GM12878 (cell line): ENCODE measurements around the gene ZSWIM6. TPM values are rescaled to one million over a fixed set of nuclear protein-coding genes. Genes with fewer than 3 reads are reported as not detected.

Source experiments
- ATAC-seq: fragments of 200-7000 bp; cut with Tn5 transposase; 3 replicates; pipeline ENCODE4 v1.9.1; 2020; ENCODE audit warnings: mild to moderate bottlenecking, moderate library complexity
- BruUV-seq: library from RNA; stranded (reverse); fragments of 400-500 nt; replicated peaks from 2 replicates; lab custom pipeline; 2021; lab: Mats Ljungman, UMichigan
- CTCF ChIA-PET: fragments of 300-600 bp; sonication (Branson Sonifier 250); formaldehyde crosslinking; extraction: SDS; loops from one replicate; lab custom pipeline; 2021; ENCODE audit warnings: inconsistent platforms; lab: Yijun Ruan, JAX
- POLR2A ChIA-PET: fragments of 350-600 bp; formaldehyde crosslinking; extraction: SDS; loops from one replicate; lab custom pipeline; 2021; ENCODE audit warnings: inconsistent platforms; lab: Charles Lee
- RAD21 ChIA-PET: fragments of 300-600 bp; sonication (Branson Sonifier 250); formaldehyde crosslinking; loops from one replicate; lab custom pipeline; 2023; ENCODE audit warnings: antibody characterized with exemption; ENCODE audit not compliant: unreplicated experiment; lab: Charles Lee
- SMC1A ChIA-PET: fragments of 300-600 bp; sonication (Branson Sonifier 250); formaldehyde crosslinking; loops from one replicate; lab custom pipeline; 2023; ENCODE audit not compliant: unreplicated experiment, uncharacterized antibody; lab: Charles Lee
- DNase-seq: peaks from one replicate; pipeline ENCODE4 v3.0.0-alpha.2; 2011; ENCODE audit warnings: low read depth, low spot score
- FAIRE-seq: peaks from 3 replicates; lab custom pipeline; 2011; peaks lifted over from hg19 to GRCh38; lab: Jason Lieb, UNC
- H2AFZ ChIP-seq: 2 replicates; pipeline ENCODE4 v1.6.0; 2011; ENCODE audit warnings: low read depth, low read length, control low read depth; ENCODE audit not compliant: control insufficient read depth
- H3K27ac ChIP-seq: 2 replicates; pipeline ENCODE4 v1.5.1; 2011; ENCODE audit warnings: control low read depth; ENCODE audit not compliant: control insufficient read depth, insufficient read depth
- H3K27me3 ChIP-seq, 2 experiments: replicated peaks in 1 of 2; 2 replicates each; pipeline versions ENCODE4 v1.6.0 to v1.6.1; 2011; ENCODE audit warnings: low read length in 1 of 2; ENCODE audit not compliant: control insufficient read depth in 2 of 2, insufficient read depth in 2 of 2
- H3K36me3 ChIP-seq, 2 experiments: 2 replicates each; pipeline ENCODE4 v1.5.1; 2011; ENCODE audit warnings: low read length in 1 of 2; ENCODE audit not compliant: control insufficient read depth in 2 of 2, insufficient read depth in 2 of 2
- H3K4me1 ChIP-seq: 2 replicates; pipeline ENCODE4 v1.6.1; 2011; ENCODE audit warnings: mild to moderate bottlenecking, low read length, moderate library complexity, mixed read lengths; ENCODE audit not compliant: control insufficient read depth, insufficient read depth
- H3K4me2 ChIP-seq: 2 replicates; pipeline ENCODE4 v1.6.0; 2011; ENCODE audit warnings: control low read depth; ENCODE audit not compliant: control insufficient read depth, insufficient read depth
- H3K4me3 ChIP-seq: fragments of 200-600 bp; sonication (generic); 2 replicates; pipeline ENCODE4 v1.5.1; 2016
- H3K79me2 ChIP-seq: 2 replicates; pipeline ENCODE4 v1.6.0; 2011; ENCODE audit warnings: low read length; ENCODE audit not compliant: control insufficient read depth, insufficient read depth
- H3K9ac ChIP-seq: 2 replicates; pipeline ENCODE4 v1.8.0; 2011; ENCODE audit warnings: low read length, control low read depth, mixed read lengths; ENCODE audit not compliant: control insufficient read depth, insufficient read depth
- H3K9me3 ChIP-seq: replicated peaks from 3 replicates; pipeline ENCODE4 v1.5.1; 2011; ENCODE audit warnings: mild to moderate bottlenecking, low read length; ENCODE audit not compliant: control insufficient read depth, insufficient read depth
- H4K20me1 ChIP-seq: 2 replicates; pipeline ENCODE4 v1.6.0; 2011; ENCODE audit not compliant: control insufficient read depth, insufficient read depth
- ATF3 ChIP-seq: IDR thresholded peaks from 2 replicates; pipeline ENCODE4 v1.6.1; 2011; ENCODE audit warnings: low read depth, mild to moderate bottlenecking, low read length, moderate library complexity, borderline replicate concordance; ENCODE audit errors: extremely low read depth
- CTCF ChIP-seq, 3 experiments: IDR thresholded peaks in 2 of 3; conservative IDR thresholded peaks in 1 of 3; 2 replicates each; pipeline ENCODE4 v1.5.1; 2011; ENCODE audit warnings: low read depth in 3 of 3, low read length in 3 of 3, mild to moderate bottlenecking in 3 of 3, control low read depth in 2 of 3, moderate library complexity in 2 of 3, inconsistent platforms in 1 of 3, mixed read lengths in 1 of 3; ENCODE audit not compliant: control insufficient read depth in 2 of 3, insufficient read depth in 1 of 3; ENCODE audit errors: extremely low read depth in 1 of 3
- E2F8 ChIP-seq: fragments of 450-650 bp; IDR thresholded peaks from 2 replicates; pipeline ENCODE4 v1.6.1; 2018; ENCODE audit warnings: mild to moderate bottlenecking, low read depth, moderate library complexity; ENCODE audit not compliant: partially characterized antibody
- IKZF1 ChIP-seq: fragments of 450-650 bp; conservative IDR thresholded peaks from 2 replicates; pipeline ENCODE4 v1.6.1; 2017; ENCODE audit warnings: antibody characterized with exemption, mild to moderate bottlenecking
- MYB ChIP-seq: fragments of 150-350 bp; IDR thresholded peaks from 2 replicates; pipeline ENCODE4 v1.6.1; 2014; ENCODE audit warnings: mild to moderate bottlenecking, low read depth, low read length, borderline replicate concordance
- MYC ChIP-seq: IDR thresholded peaks from 2 replicates; pipeline ENCODE4 v1.6.1; 2011; ENCODE audit warnings: mild to moderate bottlenecking, low read length, moderate library complexity, inconsistent platforms; ENCODE audit not compliant: insufficient read depth, insufficient replicate concordance, insufficient read length, severe bottlenecking
- NFYB ChIP-seq: IDR thresholded peaks from 2 replicates; pipeline ENCODE4 v1.6.1; 2011; ENCODE audit warnings: low read depth, mild to moderate bottlenecking, low read length, improper control_type of control experiment, moderate library complexity; ENCODE audit not compliant: insufficient read depth
- TCF12 ChIP-seq: IDR thresholded peaks from 2 replicates; pipeline ENCODE4 v1.6.1; 2011; ENCODE audit warnings: low read depth, mild to moderate bottlenecking, low read length
- ZNF592 ChIP-seq: fragments of 450-650 bp; IDR thresholded peaks from 2 replicates; pipeline ENCODE4 v1.6.1; 2017; ENCODE audit warnings: mild to moderate bottlenecking, moderate library complexity
- WGBS: methylation state at CpG from one replicate; pipeline ENCODE4 v1.1.6; 2016; ENCODE audit warnings: low lambda C conversion rate; ENCODE audit not compliant: insufficient replicate concordance, insufficient coverage; ENCODE audit errors: missing lambda C conversion rate; 5-methylcytosine and 5-hydroxymethylcytosine counted together
- in situ Hi-C: fragments of 300-500 bp; cut with MboI; formaldehyde crosslinking; loops from 9 replicates; pipeline ENCODE4 v1.14.3; 2018; ENCODE audit warnings: mixed read lengths
- intact Hi-C: fragments of 100-400 bp; cut with micrococcal nuclease; formaldehyde crosslinking; loops from one replicate; pipeline ENCODE4 v1.14.2; 2022; ENCODE audit not compliant: unreplicated experiment
- polyA plus RNA-seq, 11 experiments: library from polyadenylated mRNA; depleted of rRNA in 4 of 11; unstranded in 6 of 11; stranded (reverse) in 5 of 11; fragments of >200 nt; fragmentation: Nextera tagmentation in 4 of 11; fragmentation: Illumina TruSeq in 1 of 11; extraction: Ambion mirVana in 4 of 11; extraction: Trizol in 1 of 11; gene quantifications; 1 replicate in 1 of 11; 2 replicates in 10 of 11; pipeline versions ENCODE4 v1.2.1 to v1.2.3, GENCODE V29; 2011 to 2016; ENCODE audit warnings: inconsistent platforms in 2 of 11, missing spikeins in 2 of 11, low read depth in 1 of 11
- total RNA-seq, 4 experiments: library from RNA; depleted of rRNA in 3 of 4; stranded (reverse); fragments of >200 nt in 3 of 4; fragmentation: Illumina TruSeq in 1 of 4; extraction: Trizol in 1 of 4; gene quantifications; 2 replicates each; pipeline versions ENCODE4 v1.2.1 to v1.2.3, GENCODE V29; 2013 to 2021

ZSWIM6 gene
- total and polyA plus RNA-seq, 10 of the 15 experiments (the other 5 are each of a cell fraction or from before 2014, with no cell fraction given): 0.53 to 6.2 (median 3.4) TPM

GRCh38 chr5:61330341-61330844, 1.7 kb upstream of the ZSWIM6 start (continued):
- TF ChIP-seq E2F8: no peak

GRCh38 chr5:61330845-61331406, 1.1 kb upstream of the ZSWIM6 start:
- ATAC-seq (peak; percentile 45), DNase-seq (no peak), FAIRE-seq (no peak)
- Histone ChIP-seq H4K20me1 (no peaks in the 10 kb centered on the region), H2AFZ (peak overlapping the region; percentile 45), H3K27ac (no peak overlapping the region), H3K9me3 (no peaks in the 10 kb centered on the region; the same call in 2 of the 3 replicates), H3K36me3 (no peaks in the 10 kb centered on the region), H3K79me2 (no peaks in the 10 kb centered on the region), H3K4me1 (peaks cover 18% of the 10 kb centered on the region), H3K4me2 (peak overlapping the region; percentile 81), H3K4me3 (peak overlapping the region; percentile 75), H3K27me3 (peaks cover 0 to 17% of the 10 kb centered on the region in 2 experiments; a peak in 2 of 4 replicates), H3K9ac (peak overlapping the region; percentile 38; the same call in 1 of the 2 replicates)
- no TSS peak for BruUV-seq
- intact Hi-C loops: loop anchor here (2.0 to 5.0 kb wide), 4 partner anchors 168 to 384 kb away; partner anchors contain the start of genes ERCC8, NDUFAF2 and SMIM15
- SMC1A ChIA-PET: interaction anchor here (1.0 to 3.8 kb wide), 10 partner anchors 9 to 372 kb away, joined by 3 to 31 read pairs (median 5); partner anchors contain the start of gene SMIM15
- WGBS: under 1% methylated on average over 67 of the region's 80 CpGs
- POLR2A ChIA-PET: interaction anchor here (1.0 to 2.9 kb wide), 5 partner anchors 10 to 168 kb away, joined by 4 to 20 read pairs (median 6); no protein-coding TSS in a partner anchor
- CTCF ChIA-PET: interaction anchor here (0.7 to 3.8 kb wide), 14 partner anchors 10 to 372 kb away, joined by 3 to 27 read pairs (median 5); no protein-coding TSS in a partner anchor
- RAD21 ChIA-PET: interaction anchor here (0.6 to 6.0 kb wide), 23 partner anchors 8 to 1562 kb away, joined by 3 to 64 read pairs (median 3); no protein-coding TSS in a partner anchor
- in situ Hi-C loops: no loop called here
- TF ChIP-seq MYC (no peak), ATF3 (no peak), CTCF (IDR thresholded peaks at IDR 0.05 in 2 of 3, conservative IDR thresholded peaks at IDR 0.05 in 1 of 3; ENCODE audit: control insufficient read depth in 2 of 3, extremely low read depth in 1 of 3, insufficient read depth in 1 of 3, low read depth in 3 of 3, low read length in 3 of 3) (peak in 1 of 3 experiments; percentile 44; a peak in 2 of 6 replicates), NFYB (no peak), ZNF592 (peak; percentile 39; the same call in 1 of the 2 replicates), IKZF1 (peak; percentile 80), MYB (no peak), TCF12 (0 out of 2 replicates have a peak, but pooled peaks have one; percentile 3)
